Stomach (tissue), 4 donors: ENCODE measurements around the gene SCN7A.

Experiments
- EP300 ChIP-seq: sonication (generic); formaldehyde crosslinking; IDR thresholded peaks from one replicate; pipeline ENCODE4 v1.6.1; 2017; ENCODE audit warnings: antibody characterized with exemption
- POLR2A ChIP-seq, 4 donors: fragments of 450-650 bp; IDR thresholded peaks; one replicate each; pipeline ENCODE4 v1.6.1; 2016; ENCODE audit warnings: antibody characterized with exemption in 4 of 4, control low read depth in 2 of 4, mild to moderate bottlenecking in 1 of 4, moderate library complexity in 1 of 4
- POLR2AphosphoS5 ChIP-seq, 3 donors: sonication (generic); formaldehyde crosslinking; IDR thresholded peaks; one replicate each; pipeline ENCODE4 v1.6.1; 2016; ENCODE audit warnings: antibody characterized with exemption in 3 of 3
- TF ChIP-seq, protein P1 (sequence below), 7 experiments: fragments of 450-650 bp in 4 of 7; fragments of 200-600 bp in 3 of 7; sonication (generic) in 3 of 7; IDR thresholded peaks; one replicate each; pipeline ENCODE4 v1.5.1; 2016 to 2019; ENCODE audit warnings: antibody characterized with exemption in 7 of 7, control low read depth in 2 of 7, mild to moderate bottlenecking in 1 of 7

DNA sequence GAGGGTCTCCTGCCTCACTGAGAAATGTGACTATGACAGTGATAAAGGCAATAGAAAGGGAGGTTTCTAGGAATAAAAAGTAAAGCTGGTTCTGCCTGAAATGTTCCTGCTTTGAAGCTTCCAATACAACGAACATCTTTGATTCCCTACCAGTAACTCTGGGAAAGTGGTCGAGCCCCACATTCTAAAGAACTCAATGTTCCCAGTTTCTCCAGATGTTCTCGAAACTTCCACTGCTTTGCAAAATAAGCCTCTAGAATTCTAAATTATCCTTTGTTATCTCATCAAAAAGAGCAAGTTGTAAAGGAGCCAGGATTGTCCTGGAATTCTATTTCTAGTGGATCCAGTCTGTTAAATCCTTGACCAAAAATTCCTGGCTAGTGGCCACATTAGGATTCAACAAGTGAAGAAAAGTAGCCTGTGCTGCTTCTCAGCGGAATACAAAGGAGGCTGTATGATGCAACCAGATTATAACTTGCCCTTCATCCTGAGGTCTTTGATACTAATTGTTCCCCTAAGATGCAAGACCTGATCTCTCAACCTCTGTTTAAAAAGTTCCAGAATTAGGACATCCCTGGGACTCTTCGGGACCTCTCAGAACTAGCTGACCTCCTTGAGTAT is 8.4 kb downstream of the SCN7A start:
- no peak for TF ChIP-seq POLR2AphosphoS5 (IDR thresholded peaks at IDR 0.05)
- TF ChIP-seq, protein P1, sequence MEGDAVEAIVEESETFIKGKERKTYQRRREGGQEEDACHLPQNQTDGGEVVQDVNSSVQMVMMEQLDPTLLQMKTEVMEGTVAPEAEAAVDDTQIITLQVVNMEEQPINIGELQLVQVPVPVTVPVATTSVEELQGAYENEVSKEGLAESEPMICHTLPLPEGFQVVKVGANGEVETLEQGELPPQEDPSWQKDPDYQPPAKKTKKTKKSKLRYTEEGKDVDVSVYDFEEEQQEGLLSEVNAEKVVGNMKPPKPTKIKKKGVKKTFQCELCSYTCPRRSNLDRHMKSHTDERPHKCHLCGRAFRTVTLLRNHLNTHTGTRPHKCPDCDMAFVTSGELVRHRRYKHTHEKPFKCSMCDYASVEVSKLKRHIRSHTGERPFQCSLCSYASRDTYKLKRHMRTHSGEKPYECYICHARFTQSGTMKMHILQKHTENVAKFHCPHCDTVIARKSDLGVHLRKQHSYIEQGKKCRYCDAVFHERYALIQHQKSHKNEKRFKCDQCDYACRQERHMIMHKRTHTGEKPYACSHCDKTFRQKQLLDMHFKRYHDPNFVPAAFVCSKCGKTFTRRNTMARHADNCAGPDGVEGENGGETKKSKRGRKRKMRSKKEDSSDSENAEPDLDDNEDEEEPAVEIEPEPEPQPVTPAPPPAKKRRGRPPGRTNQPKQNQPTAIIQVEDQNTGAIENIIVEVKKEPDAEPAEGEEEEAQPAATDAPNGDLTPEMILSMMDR (IDR thresholded peaks at IDR 0.05), result no peak
- no peak for TF ChIP-seq POLR2A (IDR thresholded peaks at IDR 0.05)
- no peak for TF ChIP-seq EP300
